ENCODE data around the gene MS4A18.

The MS4A18 gene

DNA sequence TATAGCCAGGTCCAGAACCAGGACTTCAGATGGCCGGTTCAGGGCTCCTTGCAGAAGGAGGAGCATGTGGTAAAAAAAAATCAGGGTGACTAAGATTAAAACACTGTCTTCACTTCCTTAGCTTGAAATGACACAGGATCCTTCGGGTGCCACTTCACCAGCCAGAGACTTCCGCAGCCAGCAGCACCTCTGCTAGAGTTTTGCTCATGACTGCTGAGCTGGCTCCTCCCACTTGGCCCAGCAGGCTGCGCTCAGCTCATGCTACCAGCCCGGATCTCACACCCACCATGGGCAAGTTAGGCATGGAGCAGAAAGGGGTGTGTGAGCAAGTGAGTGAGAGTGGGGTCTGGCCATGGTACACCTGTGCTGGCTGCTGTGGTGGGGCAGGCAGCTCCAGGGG is 6.6 kb upstream of the MS4A18 start:
- H3K9me3 Mint-ChIP-seq = no peaks in the 10 kb centered on the region
- H3K4me1 Mint-ChIP-seq = no peaks in the 10 kb centered on the region
- H3K27me3 Mint-ChIP-seq = peaks cover 16% of the 10 kb centered on the region
- no peak overlapping the region for H3K27ac Mint-ChIP-seq
- DNase-seq = no peak
- H3K4me3 Mint-ChIP-seq = no peak overlapping the region
- ATAC-seq = no peak

DNA sequence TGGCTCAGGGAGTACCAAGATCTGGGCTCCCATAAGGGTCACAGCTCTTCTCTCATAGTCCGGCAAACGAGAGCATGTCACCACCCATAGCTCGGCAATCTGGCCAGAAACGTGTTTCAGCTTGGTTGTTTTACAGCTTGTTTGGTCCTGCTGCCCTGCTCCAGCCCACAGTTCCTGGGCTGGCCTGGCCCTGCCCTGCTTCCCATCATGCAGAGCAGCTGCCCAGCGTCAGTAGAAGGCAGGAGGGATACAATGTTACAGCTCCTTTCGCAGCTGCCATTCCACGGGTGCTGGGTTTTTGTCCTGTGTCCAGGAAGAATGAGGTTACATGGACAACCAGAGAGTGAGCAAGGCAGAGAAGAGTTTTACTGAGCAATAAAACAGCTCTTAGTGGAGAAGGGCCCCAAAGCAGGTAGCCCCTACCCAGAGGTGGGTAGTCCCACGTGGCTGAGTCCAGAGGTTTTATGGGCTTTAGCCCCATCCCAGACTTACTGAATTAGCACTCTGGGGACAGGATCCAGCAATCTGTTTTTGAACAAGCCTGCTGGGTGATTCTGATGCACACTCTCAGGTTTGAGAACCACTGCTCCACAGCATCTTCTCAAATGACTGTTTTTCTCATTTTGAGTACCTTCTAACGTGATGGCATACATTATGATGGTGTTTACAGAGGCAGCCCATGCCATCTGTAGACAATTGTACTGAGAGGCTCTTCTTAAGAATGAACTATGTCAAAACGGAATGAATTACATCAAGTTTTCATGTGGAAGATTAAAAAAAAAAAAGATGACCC is 5.8 kb upstream of the MS4A18 start:
- Mint-ChIP-seq H3K4me3 (no peak overlapping the region), H3K9me3 (no peaks in the 10 kb centered on the region), H3K27me3 (peaks cover 16% of the 10 kb centered on the region), H3K27ac (no peak overlapping the region), H3K4me1 (no peaks in the 10 kb centered on the region)
- no peak for DNase-seq
- ATAC-seq = no peak

GRCh38 chr11:60719391-60719790 is 5.1 kb upstream of the MS4A18 start:
- ATAC-seq = no peak
- H3K4me1 Mint-ChIP-seq = no peaks in the 10 kb centered on the region
- H3K4me3 Mint-ChIP-seq = no peak overlapping the region
- no peak for DNase-seq
- H3K9me3 Mint-ChIP-seq = no peaks in the 10 kb centered on the region
- H3K27ac Mint-ChIP-seq = no peak overlapping the region
- peaks cover 14% of the 10 kb centered on the region for H3K27me3 Mint-ChIP-seq

DNA sequence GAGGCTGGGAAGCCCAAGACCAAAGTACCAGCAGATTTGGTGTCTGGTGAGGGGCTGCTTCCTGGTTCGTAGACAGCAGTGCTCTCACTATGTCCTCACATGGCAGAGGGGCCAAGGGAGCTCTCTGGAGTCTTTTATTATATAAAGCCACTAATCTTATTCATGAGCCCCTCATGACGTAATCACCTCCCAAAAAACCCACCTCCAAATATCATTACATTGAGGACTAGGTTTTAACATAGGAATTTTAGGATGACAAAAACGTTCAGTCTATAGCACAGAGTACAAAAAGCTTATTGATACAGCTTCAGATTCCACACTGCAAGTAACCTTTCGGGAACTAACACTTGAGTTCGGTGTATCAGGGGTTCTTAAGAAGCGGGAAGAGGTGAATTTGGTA is 4.1 kb upstream of the MS4A18 start:
- Mint-ChIP-seq H3K4me3 (no peak overlapping the region), H3K4me1 (no peaks in the 10 kb centered on the region)

GRCh38 chr11:60725592-60725991 is 1.1 kb downstream of the MS4A18 start:
- Mint-ChIP-seq H3K4me1 (no peaks in the 10 kb centered on the region), H3K9me3 (no peaks in the 10 kb centered on the region), H3K4me3 (no peak overlapping the region), H3K27me3 (peaks cover 39% of the 10 kb centered on the region), H3K27ac (no peak overlapping the region)
- ATAC-seq (no peak), DNase-seq (no peak)

More for the DNA sequence above, 4.1 kb upstream of the MS4A18 start:
- ATAC-seq (no peak), DNase-seq (no peak)
- Mint-ChIP-seq H3K27me3 (peaks cover 9% of the 10 kb centered on the region), H3K27ac (no peak overlapping the region), H3K9me3 (no peaks in the 10 kb centered on the region)

- no peaks in the 10 kb centered on the region for H3K4me1 Mint-ChIP-seq
- H3K27ac Mint-ChIP-seq = no peak overlapping the region
- H3K27me3 Mint-ChIP-seq = peaks cover 37% of the 10 kb centered on the region
- no peak overlapping the region for H3K4me3 Mint-ChIP-seq
- DNase-seq = no peak
- ATAC-seq = no peak
- H3K9me3 Mint-ChIP-seq = no peaks in the 10 kb centered on the region
Observed at GRCh38 chr11:60731586-60731985, 7.1 kb downstream of the MS4A18 start.

DNA sequence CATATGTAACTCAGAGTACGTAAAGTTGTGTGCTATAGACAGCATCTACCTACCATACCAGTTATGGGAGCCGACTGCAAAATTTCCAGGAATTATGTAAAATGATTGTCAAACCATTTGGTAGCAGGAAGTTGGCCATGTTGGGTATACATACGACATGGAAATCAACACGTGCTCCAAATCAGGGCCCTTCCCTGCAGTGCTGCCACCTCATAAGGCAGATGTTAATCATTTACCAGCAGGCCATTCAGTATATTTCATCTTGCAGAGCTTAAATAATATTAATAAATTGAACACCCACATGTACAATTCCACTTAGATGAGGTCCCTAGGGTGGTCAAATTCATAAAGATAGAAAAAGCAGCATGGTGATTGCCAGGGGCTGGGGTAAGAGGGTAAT is 9.8 kb downstream of the MS4A18 start:
- no peak for ATAC-seq
- Mint-ChIP-seq H3K27me3 (peaks cover 36% of the 10 kb centered on the region), H3K4me3 (no peak overlapping the region), H3K4me1 (no peaks in the 10 kb centered on the region), H3K27ac (no peak overlapping the region), H3K9me3 (no peaks in the 10 kb centered on the region)
- no peak for DNase-seq

GRCh38 chr11:60739114-60739513 is 14.6 kb downstream of the MS4A18 start:
- H3K9me3 Mint-ChIP-seq = no peaks in the 10 kb centered on the region
- H3K27me3 Mint-ChIP-seq = peaks cover 18% of the 10 kb centered on the region
- H3K4me1 Mint-ChIP-seq = no peaks in the 10 kb centered on the region
- DNase-seq (no peak), ATAC-seq (no peak)
- H3K4me3 Mint-ChIP-seq = no peak overlapping the region
- H3K27ac Mint-ChIP-seq = no peak overlapping the region

DNA sequence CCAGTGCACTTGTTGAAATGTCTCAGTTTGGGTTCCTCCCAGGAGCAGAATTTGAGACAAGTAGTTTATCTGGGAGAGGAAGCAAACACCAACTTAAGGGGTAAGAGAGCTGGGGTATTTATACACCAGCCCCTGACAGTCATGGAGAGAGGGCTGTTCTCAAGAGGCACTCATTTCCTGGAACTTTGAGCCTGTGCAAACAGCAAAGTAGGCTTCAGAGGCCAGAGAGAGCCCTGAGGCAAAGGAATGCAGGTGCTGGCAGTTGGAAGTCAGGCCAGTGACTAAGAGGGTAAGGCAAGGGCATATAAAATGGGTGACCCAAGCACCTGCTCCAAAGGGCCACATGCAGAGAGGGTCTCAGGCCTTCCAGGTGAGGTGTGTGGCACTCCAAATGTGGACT is 16.1 kb downstream of the MS4A18 start:
- Mint-ChIP-seq H3K27me3 (peaks cover 18% of the 10 kb centered on the region), H3K4me1 (no peaks in the 10 kb centered on the region), H3K27ac (no peak overlapping the region), H3K9me3 (no peaks in the 10 kb centered on the region), H3K4me3 (no peak overlapping the region)
- DNase-seq = no peak
- ATAC-seq = no peak

- H3K4me1 Mint-ChIP-seq = no peaks in the 10 kb centered on the region
- DNase-seq = no peak
- peaks cover 18% of the 10 kb centered on the region for H3K27me3 Mint-ChIP-seq
- no peak overlapping the region for H3K4me3 Mint-ChIP-seq
- H3K27ac Mint-ChIP-seq = no peak overlapping the region
- ATAC-seq = no peak
- no peaks in the 10 kb centered on the region for H3K9me3 Mint-ChIP-seq
Observed at GRCh38 chr11:60741421-60741820, 16.9 kb downstream of the MS4A18 start.

- no peak for ATAC-seq
- Mint-ChIP-seq H3K4me1 (no peaks in the 10 kb centered on the region), H3K27ac (peak overlapping the region in 1 of 2 donors; percentile 28), H3K27me3 (peaks cover 12% of the 10 kb centered on the region), H3K9me3 (peaks cover 6 to 8% of the 10 kb centered on the region in 2 donors), H3K4me3 (no peak overlapping the region)
- DNase-seq = no peak
Observed at GRCh38 chr11:60743058-60743457, 18.5 kb downstream of the MS4A18 start.

DNA sequence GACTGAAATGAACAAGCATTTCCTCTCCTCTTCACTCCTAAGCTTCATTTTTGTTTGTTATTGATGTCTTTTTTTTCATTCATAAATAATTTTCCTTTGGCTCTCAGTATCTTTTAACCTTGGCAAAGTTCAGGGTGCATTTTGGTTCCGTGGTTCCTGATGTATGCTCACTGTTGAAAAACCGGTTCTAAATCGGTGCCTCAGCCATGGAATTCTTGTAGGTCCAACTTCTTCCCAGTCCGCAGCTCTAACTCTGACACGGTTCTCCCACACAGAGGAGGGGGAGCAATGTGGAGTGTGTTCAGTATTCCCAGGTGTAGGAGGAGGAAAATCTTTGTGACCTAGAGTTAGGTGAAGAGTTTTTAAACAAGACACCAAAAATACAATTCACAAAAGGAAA is 19.6 kb downstream of the MS4A18 start:
- H3K27ac Mint-ChIP-seq = no peak overlapping the region
- peaks cover 6 to 8% of the 10 kb centered on the region in 2 donors for H3K9me3 Mint-ChIP-seq
- H3K4me1 Mint-ChIP-seq = no peaks in the 10 kb centered on the region
- H3K4me3 Mint-ChIP-seq = no peak overlapping the region
- no peak for DNase-seq
- peaks cover under 1% of the 10 kb centered on the region for H3K27me3 Mint-ChIP-seq
- no peak for ATAC-seq

DNA sequence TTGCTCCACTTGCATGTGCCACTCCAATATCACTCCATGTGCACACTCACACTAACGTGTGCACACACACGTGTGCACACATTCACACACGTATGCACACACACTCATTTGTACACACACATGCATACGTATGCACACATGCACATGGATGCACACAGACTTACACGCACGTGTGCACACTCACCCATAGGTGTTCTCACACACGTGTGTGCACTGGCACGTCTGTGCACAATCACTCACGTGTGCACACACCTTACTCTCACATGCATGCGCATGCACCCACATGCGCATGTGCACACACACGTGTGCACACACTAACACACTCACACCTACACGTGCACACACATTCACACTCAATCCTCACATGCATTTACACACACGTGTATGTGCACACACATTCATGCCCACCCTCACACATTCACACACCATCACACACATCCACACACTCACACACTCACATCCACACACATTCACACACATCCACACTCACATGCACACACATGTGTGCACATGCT is 22.9 kb downstream of the MS4A18 start:
- Mint-ChIP-seq H3K27ac (no peak overlapping the region), H3K9me3 (peaks cover 6 to 8% of the 10 kb centered on the region in 2 donors), H3K27me3 (peaks cover 16% of the 10 kb centered on the region), H3K4me3 (no peak overlapping the region), H3K4me1 (no peaks in the 10 kb centered on the region)
- DNase-seq (no peak), ATAC-seq (no peak)

DNA sequence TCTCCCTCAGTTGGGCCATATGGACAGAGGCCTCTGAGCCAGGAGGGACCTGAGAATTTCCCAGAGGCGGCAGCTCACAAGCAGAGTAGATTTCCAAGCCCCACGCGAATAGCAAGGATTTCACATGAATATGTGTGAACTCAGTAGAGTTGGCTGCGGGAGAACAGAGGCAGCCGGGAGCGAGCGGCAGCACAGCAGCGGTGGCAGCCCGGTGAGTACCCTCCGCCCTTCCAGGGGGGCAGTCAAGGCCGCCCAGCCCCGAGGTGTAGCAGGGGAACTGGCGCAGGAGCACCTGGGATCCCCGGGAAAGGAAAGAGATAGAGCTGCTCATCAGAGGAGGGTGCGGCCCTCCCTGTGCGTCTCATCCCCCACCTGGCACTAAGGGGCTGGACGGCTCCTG is 23.7 kb downstream of the MS4A18 start:
- ATAC-seq (no peak), DNase-seq (no peak)
- no peaks in the 10 kb centered on the region for H3K4me1 Mint-ChIP-seq
- no peak overlapping the region for H3K4me3 Mint-ChIP-seq
- H3K27ac Mint-ChIP-seq = no peak overlapping the region
- peaks cover 16% of the 10 kb centered on the region for H3K27me3 Mint-ChIP-seq
- H3K9me3 Mint-ChIP-seq = peaks cover 6 to 8% of the 10 kb centered on the region in 2 donors

DNA sequence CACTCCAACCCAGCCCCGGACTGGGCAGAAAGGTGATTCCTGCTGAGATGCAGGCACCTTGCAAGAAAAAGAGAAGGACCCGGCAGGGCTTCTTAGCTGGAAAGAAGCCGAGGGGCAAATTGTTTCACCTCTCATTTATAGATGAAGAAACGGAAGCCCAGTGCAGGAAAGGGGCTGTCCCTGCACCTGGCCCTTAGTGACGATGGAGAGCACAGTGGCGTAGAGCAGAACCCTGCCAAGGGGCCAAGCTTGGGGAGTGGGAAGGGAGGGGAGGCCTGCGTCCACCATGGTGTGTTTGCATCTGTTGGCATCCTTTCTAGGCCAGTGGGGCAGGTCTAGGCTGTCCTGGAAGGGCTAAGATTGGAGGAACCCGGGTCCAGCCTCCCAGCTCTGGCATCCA is 24.3 kb downstream of the MS4A18 start:
- H3K9me3 Mint-ChIP-seq = peaks cover 6 to 8% of the 10 kb centered on the region in 2 donors
- peaks cover 16% of the 10 kb centered on the region for H3K27me3 Mint-ChIP-seq
- ATAC-seq = no peak
- no peak overlapping the region for H3K27ac Mint-ChIP-seq
- no peaks in the 10 kb centered on the region for H3K4me1 Mint-ChIP-seq
- H3K4me3 Mint-ChIP-seq = no peak overlapping the region
- DNase-seq = no peak

- no peak for ATAC-seq
- no peaks in the 10 kb centered on the region for H3K4me1 Mint-ChIP-seq
- H3K27me3 Mint-ChIP-seq = peaks cover 25% of the 10 kb centered on the region
- peaks cover 6 to 8% of the 10 kb centered on the region in 2 donors for H3K9me3 Mint-ChIP-seq
- H3K4me3 Mint-ChIP-seq = no peak overlapping the region
- no peak for DNase-seq
- H3K27ac Mint-ChIP-seq = no peak overlapping the region
Observed at GRCh38 chr11:60750911-60751310, 26.4 kb downstream of the MS4A18 start.

DNA sequence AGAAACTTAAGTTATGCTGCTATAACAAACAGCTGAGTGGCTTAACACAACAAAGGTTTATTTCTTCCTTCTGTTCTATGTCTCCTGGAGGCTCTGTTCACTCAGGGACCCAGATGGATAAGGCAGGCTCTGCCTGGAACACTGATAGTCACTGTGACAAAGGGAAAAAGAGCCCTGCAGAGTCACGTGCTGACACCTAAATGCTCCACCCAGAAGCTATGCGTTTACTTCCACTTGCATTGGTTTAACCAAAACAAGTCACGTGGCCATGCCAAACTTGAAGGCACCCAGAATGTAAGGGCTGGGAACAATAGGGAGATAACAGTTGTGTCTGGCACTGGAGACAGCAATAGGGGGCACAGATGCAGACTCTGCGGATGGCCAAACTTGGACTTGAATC is 28.8 kb downstream of the MS4A18 start:
- Mint-ChIP-seq H3K9me3 (no peaks in the 10 kb centered on the region), H3K27me3 (peaks cover 46% of the 10 kb centered on the region), H3K27ac (no peak overlapping the region), H3K4me1 (no peaks in the 10 kb centered on the region), H3K4me3 (no peak overlapping the region)
- ATAC-seq (no peak), DNase-seq (no peak)

All from stimulated activated naive CD8-positive, alpha-beta T cell treated with anti-CD3 and anti-CD28 coated beads, Interleukin-15, amount 100 ng/mL, for 72 hours (primary cell).